Measurements from ENCODE around the gene RGS17.
A peak's percentile ranks its signal among the peaks of the same experiment; 100 is the strongest.

RGS17 gene

GRCh38 chr6:153076431-153076830 lies 54.7 kb downstream of the RGS17 start:
- no peak for DNase-seq

- no peak for DNase-seq
Observed at GRCh38 chr6:153074761-153075160, 56.3 kb downstream of the RGS17 start.

- DNase-seq = no peak
Observed at GRCh38 chr6:153073841-153074240, 57.2 kb downstream of the RGS17 start.

GRCh38 chr6:153070756-153071155 lies 60.3 kb downstream of the RGS17 start:
- no peak for DNase-seq

- no peak for DNase-seq
Observed at GRCh38 chr6:153069897-153070296, 61.2 kb downstream of the RGS17 start.

GRCh38 chr6:153065222-153065621 lies 65.9 kb downstream of the RGS17 start:
- DNase-seq = no peak

GRCh38 chr6:153063936-153064335 lies 67.1 kb downstream of the RGS17 start:
- no peak for DNase-seq

GRCh38 chr6:153062516-153062915 lies 68.6 kb downstream of the RGS17 start:
- no peak for DNase-seq

GRCh38 chr6:153059757-153060156 lies 71.3 kb downstream of the RGS17 start:
- DNase-seq = no peak

GRCh38 chr6:153059311-153059710 lies 71.8 kb downstream of the RGS17 start:
- DNase-seq = no peak

- DNase-seq = no peak
Observed at GRCh38 chr6:153058909-153059308, 72.2 kb downstream of the RGS17 start.

- DNase-seq = no peak
Observed at GRCh38 chr6:153058291-153058690, 72.8 kb downstream of the RGS17 start.

- DNase-seq = no peak
Observed at GRCh38 chr6:153056308-153056707, 74.8 kb downstream of the RGS17 start.

GRCh38 chr6:153051801-153052200 lies 79.3 kb downstream of the RGS17 start:
- DNase-seq = no peak

GRCh38 chr6:153048631-153049030 lies 82.5 kb downstream of the RGS17 start:
- no peak for DNase-seq

GRCh38 chr6:153047386-153047785 lies 83.7 kb downstream of the RGS17 start:
- DNase-seq = no peak

- DNase-seq = no peak
Observed at GRCh38 chr6:153045271-153045670, 85.8 kb downstream of the RGS17 start.

- DNase-seq = no peak
Observed at GRCh38 chr6:153044295-153044694, 86.8 kb downstream of the RGS17 start.

- DNase-seq = peak; percentile 77
Observed at GRCh38 chr6:153043719-153044118, 87.4 kb downstream of the RGS17 start.

GRCh38 chr6:153038378-153039057 lies 92.6 kb downstream of the RGS17 start:
- DNase-seq = no peak

- no peak for DNase-seq
Observed at GRCh38 chr6:153034139-153034538, 96.9 kb downstream of the RGS17 start.

- DNase-seq = peak; percentile 13
Observed at GRCh38 chr6:153032255-153032882, 98.7 kb downstream of the RGS17 start.

GRCh38 chr6:153031335-153031955 lies 99.6 kb downstream of the RGS17 start:
- no peak for DNase-seq

- no peak for DNase-seq
Observed at GRCh38 chr6:153028963-153029362, 102.1 kb downstream of the RGS17 start.

Measured in NCI-H345 (cell line).